Adrenal gland (tissue), 12 donors: ENCODE data around the gene FAM221B. TPM values are rescaled to one million over a fixed set of nuclear protein-coding genes. Genes with fewer than 3 reads are reported as not detected.

Source experiments
- DNase-seq, 7 donors: peaks; one replicate each; pipeline ENCODE4 v3.0.0-alpha.2; 2019 to 2020
- H3K27ac ChIP-seq, 5 donors: fragments of 200-600 bp; sonication (generic) in 4 of 5; 1 replicate in 3 of 5; 2 replicates in 2 of 5; pipeline versions ENCODE4 v1.5.1 to v1.8.0; 2016 to 2020; ENCODE audit warnings: mild to moderate bottlenecking in 1 of 5
- H3K27me3 ChIP-seq: fragments of 200-600 bp; 2 replicates; pipeline ENCODE4 v1.8.0; 2021
- H3K36me3 ChIP-seq, 2 donors: fragments of 200-600 bp; replicated peaks in 1 of 2; 1 replicate in 1 of 2; 2 replicates in 1 of 2; pipeline versions ENCODE4 v1.5.1 to v1.8.0; 2018 to 2022
- H3K4me1 ChIP-seq, 2 donors: fragments of 200-600 bp; replicated peaks in 1 of 2; 1 replicate in 1 of 2; 2 replicates in 1 of 2; pipeline versions ENCODE4 v1.5.1 to v1.8.0; 2018 to 2021
- H3K4me3 ChIP-seq, 4 donors: fragments of 200-600 bp; sonication (generic) in 3 of 4; one replicate each; pipeline ENCODE4 v1.5.1; 2016 to 2018
- H3K9me3 ChIP-seq, 3 donors: fragments of 200-600 bp; sonication (generic) in 1 of 3; replicated peaks in 1 of 3; 1 replicate in 2 of 3; 2 replicates in 1 of 3; pipeline versions ENCODE4 v1.5.1 to v1.8.0; 2016 to 2021
- CTCF ChIP-seq, 6 experiments: fragments of 450-650 bp in 4 of 6; fragments of 200-600 bp in 2 of 6; sonication (generic) in 1 of 6; IDR thresholded peaks; 1 replicate in 5 of 6; 2 replicates in 1 of 6; pipeline versions ENCODE4 v1.5.1 to v1.8.0; 2016 to 2021; ENCODE audit warnings: antibody characterized with exemption in 6 of 6, mild to moderate bottlenecking in 2 of 6, moderate library complexity in 1 of 6
- POLR2A ChIP-seq, 2 donors: fragments of 450-650 bp; IDR thresholded peaks; one replicate each; pipeline ENCODE4 v1.6.1; 2017; ENCODE audit warnings: antibody characterized with exemption in 2 of 2, mild to moderate bottlenecking in 2 of 2, moderate library complexity in 1 of 2
- WGBS, 4 donors: extraction: QIAGEN DNeasy Blood & Tissue Kit in 2 of 4; methylation state at CpG; one replicate each; pipeline versions ENCODE4 v1.1.5 to v1.1.7; 2013 to 2017; 5-methylcytosine and 5-hydroxymethylcytosine counted together
- intact Hi-C, 2 donors: fragments of 100-400 bp; cut with DNase I; formaldehyde crosslinking; loops; one replicate each; pipeline versions ENCODE4 v1.14.1 to v1.15.0; 2022 to 2023
- polyA plus RNA-seq, 3 donors: library from polyadenylated mRNA; stranded (reverse); fragments of 200-250 nt in 2 of 3; fragments of 350-450 nt in 1 of 3; fragmentation: Illumina TruSeq in 1 of 3; extraction: RNeasy Lipid Tissue Mini Kit (QIAGEN cat#74804) in 1 of 3; gene quantifications; one replicate each; pipeline ENCODE4 v1.2.3, GENCODE V29; 2013 to 2014
- total RNA-seq, 9 donors: library from RNA; depleted of rRNA in 4 of 9; stranded (reverse); fragments of >200 nt in 4 of 9; fragments of 120-200 nt in 1 of 9; fragmentation: NEBNext Ultra II Directional in 1 of 9; extraction: Animal tissue kit (Norgen Biotek cat#: 25700) in 1 of 9; gene quantifications; one replicate each; pipeline versions ENCODE4 v1.1.0 to v1.2.4, GENCODE V29; 2013 to 2023
- donor health status: healthy with polysubstance abuse.
- donor health status: Bipolar disorder and iron deficiency.
- donor health status: DM: yes; HTN: yes; CAD: no.
- donor health status: DM: no; HTN: no; CAD: no.
- donor health status: DM: no; HTN: no; CAD: no.
- donor health status: DM: yes; HTN: yes; CAD: no.

FAM221B gene
- total and polyA plus RNA-seq, 12 donors = 0.07 to 0.22 (median 0.16) TPM; not detected in 9

- Histone ChIP-seq H3K4me1 (no peaks in the 10 kb centered on the region), H3K36me3 (peaks cover 0 to 36% of the 10 kb centered on the region in 2 donors), H3K9me3 (no peaks in the 10 kb centered on the region), H3K27ac (no peak overlapping the region), H3K4me3 (no peak overlapping the region), H3K27me3 (no peaks in the 10 kb centered on the region)
- no peak for TF ChIP-seq CTCF (IDR thresholded peaks at IDR 0.05)
- TF ChIP-seq POLR2A (IDR thresholded peaks at IDR 0.05) = no peak
- intact Hi-C loops = no loop called here
- WGBS, 4 donors = 92 to 93% (median 92%) methylated on average over 12 to 13 of the region's 13 CpGs
- DNase-seq = peak in 1 of 7 donors; percentile 24
Measured at GRCh38 chr9:35801328-35802128, 27.0 kb downstream of the FAM221B start.

- intact Hi-C loops = no loop called here
- no peak for DNase-seq
- no peak for TF ChIP-seq POLR2A (IDR thresholded peaks at IDR 0.05)
- TF ChIP-seq CTCF (IDR thresholded peaks at IDR 0.05) = no peak
- WGBS, 4 donors = 85 to 93% (median 88%) methylated on average over 7 of the region's 7 CpGs
- H3K27ac ChIP-seq = no peak overlapping the region
- H3K4me3 ChIP-seq = no peak overlapping the region
- H3K9me3 ChIP-seq = no peaks in the 10 kb centered on the region
- H3K36me3 ChIP-seq = peaks cover 0 to 26% of the 10 kb centered on the region in 2 donors
- H3K27me3 ChIP-seq = no peaks in the 10 kb centered on the region
- H3K4me1 ChIP-seq = no peaks in the 10 kb centered on the region
Measured at GRCh38 chr9:35800530-35800929, 28.0 kb downstream of the FAM221B start.

- intact Hi-C loops = no loop called here
Measured at GRCh38 chr9:35798658-35799374, 29.7 kb downstream of the FAM221B start.

More at GRCh38 chr9:35798658-35799374, 29.7 kb downstream of the FAM221B start:
- Histone ChIP-seq H3K9me3 (no peaks in the 10 kb centered on the region), H3K27ac (peak overlapping the region in 1 of 5 donors; percentile 17), H3K27me3 (no peaks in the 10 kb centered on the region), H3K4me1 (no peaks in the 10 kb centered on the region), H3K36me3 (peaks cover 0 to 20% of the 10 kb centered on the region in 2 donors), H3K4me3 (no peak overlapping the region)
- DNase-seq = peak in 1 of 7 donors; percentile 61
- TF ChIP-seq CTCF (IDR thresholded peaks at IDR 0.05) (no peak), POLR2A (IDR thresholded peaks at IDR 0.05) (no peak)
- 77 to 90% (median 81%) methylated on average over 4 of the region's 4 CpGs for WGBS, 4 donors
